ENCODE results near the gene BMI1. TPM values are rescaled to one million over a fixed set of nuclear protein-coding genes. Genes with fewer than 3 reads are reported as not detected.

The BMI1 gene
- total RNA-seq (ENCODE audit: low replicate concordance) = 39.9 and 59.1 TPM in 2 replicates

DNA sequence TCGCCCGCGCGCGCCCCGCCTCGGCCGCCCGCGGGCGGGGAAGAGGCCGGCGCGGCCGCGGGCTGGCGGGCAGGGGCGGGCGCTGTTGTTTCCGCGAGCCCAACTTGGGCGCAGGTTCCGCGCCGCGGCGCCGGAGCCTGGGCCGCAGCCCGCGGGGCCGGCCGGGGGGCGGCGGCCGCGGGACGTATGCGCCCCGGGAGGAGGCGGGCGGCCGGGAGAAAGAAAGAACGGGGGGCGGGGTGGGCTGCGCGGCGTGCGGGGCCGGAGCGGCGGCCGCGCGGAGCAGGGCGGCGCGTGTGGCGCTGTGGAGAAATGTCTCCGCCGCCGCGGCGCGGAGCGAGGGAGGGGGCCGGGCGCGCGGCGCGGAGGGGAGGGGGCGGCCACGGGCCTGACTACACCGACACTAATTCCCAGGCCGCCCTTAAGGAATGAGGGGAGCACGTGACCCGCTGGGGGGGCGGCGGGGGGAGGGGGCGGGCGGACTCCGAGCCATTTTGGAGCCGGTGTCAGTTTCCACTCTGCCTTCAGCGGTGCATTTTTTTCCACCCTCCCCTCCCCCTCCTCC, at the start of gene BMI1:
TSS of gene BMI1 (plus strand) at position 509 of the 565 bp plus-strand sequence. CDS start 5,351 bp downstream, outside the sequence.
- H3K36me3 ChIP-seq = no peaks in the 10 kb centered on the region
- H3K9me3 Mint-ChIP-seq = peaks cover 6% of the 10 kb centered on the region
- peak within 1 kb of the TSS; percentile 98 for H3K4me3 Mint-ChIP-seq
- H3K27ac Mint-ChIP-seq = peak within 1 kb of the TSS; percentile 94
- H3K4me2 ChIP-seq = peak within 1 kb of the TSS; percentile 88
- no peak within 1 kb of the TSS for H3K27ac ChIP-seq
- peak within 1 kb of the TSS; percentile 31 for H3K9ac ChIP-seq
- peaks cover 32% of the 10 kb centered on the region for H3K79me2 ChIP-seq (ENCODE audit: low read depth)
- H3K4me1 ChIP-seq = peaks cover 25% of the 10 kb centered on the region
- peak within 1 kb of the TSS; percentile 74 for H2AFZ ChIP-seq (replicated peaks)
- H4K20me1 ChIP-seq (ENCODE audit: low read depth) = peaks cover 61% of the 10 kb centered on the region
- peaks cover 73% of the 10 kb centered on the region for H3K27me3 ChIP-seq
- H3K4me3 ChIP-seq = peak within 1 kb of the TSS; percentile 81
- peaks cover 60% of the 10 kb centered on the region for H3F3A ChIP-seq (ENCODE audit: low read depth)
- DNase-seq (ENCODE audit: low spot score) = peak; percentile 90
- TF ChIP-seq EZH2 (IDR thresholded peaks at IDR 0.05) (no peak), EZH2phosphoT487 (IDR thresholded peaks at IDR 0.05) (no peak)
- TF ChIP-seq, protein P1, sequence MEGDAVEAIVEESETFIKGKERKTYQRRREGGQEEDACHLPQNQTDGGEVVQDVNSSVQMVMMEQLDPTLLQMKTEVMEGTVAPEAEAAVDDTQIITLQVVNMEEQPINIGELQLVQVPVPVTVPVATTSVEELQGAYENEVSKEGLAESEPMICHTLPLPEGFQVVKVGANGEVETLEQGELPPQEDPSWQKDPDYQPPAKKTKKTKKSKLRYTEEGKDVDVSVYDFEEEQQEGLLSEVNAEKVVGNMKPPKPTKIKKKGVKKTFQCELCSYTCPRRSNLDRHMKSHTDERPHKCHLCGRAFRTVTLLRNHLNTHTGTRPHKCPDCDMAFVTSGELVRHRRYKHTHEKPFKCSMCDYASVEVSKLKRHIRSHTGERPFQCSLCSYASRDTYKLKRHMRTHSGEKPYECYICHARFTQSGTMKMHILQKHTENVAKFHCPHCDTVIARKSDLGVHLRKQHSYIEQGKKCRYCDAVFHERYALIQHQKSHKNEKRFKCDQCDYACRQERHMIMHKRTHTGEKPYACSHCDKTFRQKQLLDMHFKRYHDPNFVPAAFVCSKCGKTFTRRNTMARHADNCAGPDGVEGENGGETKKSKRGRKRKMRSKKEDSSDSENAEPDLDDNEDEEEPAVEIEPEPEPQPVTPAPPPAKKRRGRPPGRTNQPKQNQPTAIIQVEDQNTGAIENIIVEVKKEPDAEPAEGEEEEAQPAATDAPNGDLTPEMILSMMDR (IDR thresholded peaks at IDR 0.05) = no peak
- H3K9me3 ChIP-seq (ENCODE audit: low read depth) = no peaks in the 10 kb centered on the region
- peaks cover 42% of the 10 kb centered on the region for H3K27me3 Mint-ChIP-seq (ENCODE audit: insufficient read depth, low read depth)
- peaks cover 52% of the 10 kb centered on the region for H3K4me1 Mint-ChIP-seq
- H3K36me3 Mint-ChIP-seq = peaks cover 5% of the 10 kb centered on the region

DNA sequence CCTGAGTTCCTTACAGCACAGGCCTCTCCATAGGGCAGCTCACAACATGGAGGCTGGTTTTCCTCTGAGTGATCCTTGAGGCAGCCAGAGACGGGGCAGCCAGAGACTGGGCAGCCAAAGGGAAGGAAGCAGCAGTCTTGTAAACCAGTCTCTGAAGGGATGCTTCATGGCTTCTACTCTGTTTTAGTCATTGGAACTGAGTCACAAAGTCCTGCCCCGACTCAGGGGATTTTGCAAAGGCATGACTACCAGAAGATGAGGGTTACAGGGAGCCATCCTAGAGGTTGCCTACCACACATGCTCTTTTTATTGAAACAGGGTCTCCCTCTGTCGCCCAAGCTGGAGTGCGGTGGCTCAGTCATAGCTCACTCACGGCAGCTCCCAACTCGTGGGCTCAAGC, 49.1 kb upstream of the BMI1 start:
- Histone ChIP-seq H3K9me3 (ENCODE audit: low read depth) (no peaks in the 10 kb centered on the region), H3K4me2 (no peak overlapping the region), H3K27ac (no peak overlapping the region), H3K27me3 (no peaks in the 10 kb centered on the region), H3K79me2 (ENCODE audit: low read depth) (no peaks in the 10 kb centered on the region), H2AFZ (replicated peaks) (no peak overlapping the region), H3K9ac (no peak overlapping the region), H3K36me3 (no peaks in the 10 kb centered on the region), H3K4me1 (no peaks in the 10 kb centered on the region), H3F3A (ENCODE audit: low read depth) (no peaks in the 10 kb centered on the region), H4K20me1 (ENCODE audit: low read depth) (no peaks in the 10 kb centered on the region), H3K4me3 (no peak overlapping the region)
- H3K27ac Mint-ChIP-seq = peak overlapping the region; percentile 14
- H3K27me3 Mint-ChIP-seq (ENCODE audit: insufficient read depth, low read depth) = peaks cover 3% of the 10 kb centered on the region
- H3K4me1 Mint-ChIP-seq = no peaks in the 10 kb centered on the region
- DNase-seq (ENCODE audit: low spot score) = no peak
- H3K9me3 Mint-ChIP-seq = no peaks in the 10 kb centered on the region
- no peaks in the 10 kb centered on the region for H3K36me3 Mint-ChIP-seq
- no peak overlapping the region for H3K4me3 Mint-ChIP-seq
- TF ChIP-seq EZH2 (IDR thresholded peaks at IDR 0.05) (no peak), EZH2phosphoT487 (IDR thresholded peaks at IDR 0.05) (no peak)
- TF ChIP-seq, protein P1 (IDR thresholded peaks at IDR 0.05) = no peak

DNA sequence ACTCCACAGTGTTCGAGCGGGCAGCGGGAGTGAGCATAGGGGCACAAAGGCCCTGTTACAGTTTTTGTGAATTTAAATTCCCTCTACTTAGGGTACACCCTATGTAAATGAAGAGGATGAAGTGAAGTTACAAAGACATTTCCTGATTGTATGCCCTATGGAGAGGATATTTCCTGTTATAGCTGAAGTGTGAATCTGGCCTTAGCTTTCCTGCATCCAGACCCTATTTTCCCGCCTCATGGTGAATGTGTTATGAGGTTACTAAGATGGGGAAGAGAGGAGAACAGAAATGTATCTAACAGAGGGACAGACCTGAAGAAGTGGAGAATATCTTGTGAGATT, 42.5 kb upstream of the BMI1 start:
- Mint-ChIP-seq H3K36me3 (no peaks in the 10 kb centered on the region), H3K4me3 (no peak overlapping the region), H3K27me3 (ENCODE audit: insufficient read depth, low read depth) (peaks cover 5% of the 10 kb centered on the region), H3K27ac (no peak overlapping the region), H3K4me1 (peaks cover 10% of the 10 kb centered on the region), H3K9me3 (no peaks in the 10 kb centered on the region)
- Histone ChIP-seq H2AFZ (replicated peaks) (peak overlapping the region; percentile 59), H3K9me3 (ENCODE audit: low read depth) (no peaks in the 10 kb centered on the region), H3K4me1 (peaks cover 8% of the 10 kb centered on the region), H3K36me3 (no peaks in the 10 kb centered on the region), H4K20me1 (ENCODE audit: low read depth) (no peaks in the 10 kb centered on the region), H3K27me3 (no peaks in the 10 kb centered on the region), H3K27ac (no peak overlapping the region), H3K4me2 (no peak overlapping the region), H3K79me2 (ENCODE audit: low read depth) (no peaks in the 10 kb centered on the region), H3K4me3 (no peak overlapping the region), H3F3A (ENCODE audit: low read depth) (no peaks in the 10 kb centered on the region), H3K9ac (no peak overlapping the region)
- DNase-seq (ENCODE audit: low spot score) = no peak
- TF ChIP-seq, protein P1 (IDR thresholded peaks at IDR 0.05) = no peak
- TF ChIP-seq EZH2phosphoT487 (IDR thresholded peaks at IDR 0.05) (no peak), EZH2 (IDR thresholded peaks at IDR 0.05) (no peak)
